ENCODE data around the gene CACNA1B. TPM values are rescaled to one million over a fixed set of nuclear protein-coding genes. Genes with fewer than 3 reads are reported as not detected.

Gene CACNA1B
- total RNA-seq, 6 donors from 2014 or later: 0.03 to 0.15 (median 0.03) TPM; not detected in 3

DNA sequence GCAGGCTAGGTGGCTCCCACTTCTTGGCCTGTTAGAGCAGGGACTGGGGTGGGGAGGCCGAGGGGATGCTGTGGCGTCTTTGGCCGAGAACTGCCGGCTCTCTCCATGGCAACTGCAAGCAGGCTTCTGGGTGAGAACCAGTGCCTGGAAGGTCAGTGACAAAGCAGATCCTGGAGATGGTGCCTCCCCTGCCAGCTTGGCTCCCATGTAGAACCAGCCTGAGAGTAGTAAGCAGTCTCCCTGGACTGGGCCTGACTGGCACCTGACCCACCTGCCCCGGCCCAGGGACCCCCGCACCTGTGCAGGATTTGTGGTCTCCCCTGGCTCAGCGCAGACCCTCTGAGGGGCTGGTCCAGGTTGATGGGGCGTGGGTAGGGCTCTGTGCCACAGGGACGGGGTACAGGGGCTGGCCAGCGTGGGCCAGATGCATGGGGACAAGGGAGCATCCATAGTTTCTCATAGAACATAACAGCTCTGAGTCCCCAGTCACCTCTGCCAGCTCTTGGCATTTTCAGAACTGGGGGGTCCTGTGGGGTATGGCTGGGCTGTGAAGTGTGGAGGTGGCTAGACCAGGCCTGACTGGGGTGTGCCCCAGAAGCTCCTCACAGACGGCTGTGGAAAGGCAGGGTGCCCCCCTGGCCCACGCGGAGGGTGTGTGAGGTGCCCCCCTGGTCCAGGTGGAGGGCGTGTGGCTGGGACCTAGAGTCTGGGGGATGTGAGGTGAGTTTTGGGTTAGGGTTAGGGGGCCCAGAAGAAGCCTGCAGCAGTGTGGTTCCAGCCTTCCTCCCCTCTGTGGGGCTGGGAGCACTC is 22.2 kb downstream of the CACNA1B start:
- TF ChIP-seq, protein P1, sequence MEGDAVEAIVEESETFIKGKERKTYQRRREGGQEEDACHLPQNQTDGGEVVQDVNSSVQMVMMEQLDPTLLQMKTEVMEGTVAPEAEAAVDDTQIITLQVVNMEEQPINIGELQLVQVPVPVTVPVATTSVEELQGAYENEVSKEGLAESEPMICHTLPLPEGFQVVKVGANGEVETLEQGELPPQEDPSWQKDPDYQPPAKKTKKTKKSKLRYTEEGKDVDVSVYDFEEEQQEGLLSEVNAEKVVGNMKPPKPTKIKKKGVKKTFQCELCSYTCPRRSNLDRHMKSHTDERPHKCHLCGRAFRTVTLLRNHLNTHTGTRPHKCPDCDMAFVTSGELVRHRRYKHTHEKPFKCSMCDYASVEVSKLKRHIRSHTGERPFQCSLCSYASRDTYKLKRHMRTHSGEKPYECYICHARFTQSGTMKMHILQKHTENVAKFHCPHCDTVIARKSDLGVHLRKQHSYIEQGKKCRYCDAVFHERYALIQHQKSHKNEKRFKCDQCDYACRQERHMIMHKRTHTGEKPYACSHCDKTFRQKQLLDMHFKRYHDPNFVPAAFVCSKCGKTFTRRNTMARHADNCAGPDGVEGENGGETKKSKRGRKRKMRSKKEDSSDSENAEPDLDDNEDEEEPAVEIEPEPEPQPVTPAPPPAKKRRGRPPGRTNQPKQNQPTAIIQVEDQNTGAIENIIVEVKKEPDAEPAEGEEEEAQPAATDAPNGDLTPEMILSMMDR (IDR thresholded peaks at IDR 0.05): no peak
- TF ChIP-seq POLR2A (IDR thresholded peaks at IDR 0.05): no peak
- Histone ChIP-seq H3K4me3 (no peak overlapping the region), H3K27me3 (no peaks in the 10 kb centered on the region), H3K36me3 (no peaks in the 10 kb centered on the region), H3K27ac (no peak overlapping the region), H3K9me3 (no peaks in the 10 kb centered on the region), H3K4me1 (no peaks in the 10 kb centered on the region)
- ATAC-seq (ENCODE audit: low FRiP score in 2 of 2) (peak in 1 of 2 donors; percentile 54), DNase-seq (peak in 1 of 2 donors; percentile 59)
- WGBS, 2 donors: 79 to 89% methylated on average over 6 to 13 of the region's 14 CpGs

DNA sequence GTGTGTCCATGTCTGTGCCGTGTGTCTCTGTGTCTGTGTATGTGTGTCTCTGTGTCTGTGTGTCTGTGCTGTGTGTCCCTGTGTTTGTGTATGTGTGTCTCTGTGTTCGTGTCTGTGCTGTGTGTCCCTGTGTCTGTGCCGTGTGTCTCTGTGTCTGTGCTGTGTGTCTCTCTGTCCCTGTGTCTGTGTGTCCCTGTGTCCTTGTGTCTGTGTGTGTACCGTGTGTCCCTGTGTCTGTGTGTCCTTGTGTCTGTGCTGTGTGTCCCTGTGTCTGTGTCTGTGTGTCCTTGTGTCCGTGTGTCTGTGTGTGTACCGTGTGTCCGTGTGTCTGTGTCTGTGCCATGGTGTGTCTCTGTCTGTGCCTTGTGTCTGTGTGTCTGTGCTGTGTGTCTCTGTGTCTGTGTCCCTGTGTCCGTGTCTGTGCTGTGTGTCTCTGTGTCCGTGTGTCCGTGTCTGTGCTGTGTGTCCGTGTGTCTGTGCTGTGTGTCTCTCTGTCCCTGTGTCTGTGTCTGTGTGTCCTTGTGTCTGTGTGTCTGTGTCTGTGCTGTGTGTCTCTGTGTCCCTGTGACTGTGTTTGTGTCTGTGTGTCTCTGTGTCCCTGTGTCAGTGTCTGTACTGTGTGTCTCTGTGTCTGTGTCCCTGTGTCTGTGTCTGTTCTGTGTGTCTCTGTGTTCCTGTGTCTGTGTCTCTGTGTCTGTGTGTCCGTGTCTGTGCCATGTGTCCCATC is 23.2 kb downstream of the CACNA1B start:
- ATAC-seq (ENCODE audit: low FRiP score in 2 of 2): peak in 1 of 2 donors; percentile 49
- no peak overlapping the region for H3K4me3 ChIP-seq
- no peak for DNase-seq
- no peak overlapping the region for H3K27ac ChIP-seq
- H3K9me3 ChIP-seq: no peaks in the 10 kb centered on the region
- H3K4me1 ChIP-seq: no peaks in the 10 kb centered on the region
- H3K27me3 ChIP-seq: no peaks in the 10 kb centered on the region
- TF ChIP-seq EP300 (IDR thresholded peaks at IDR 0.05): no peak
- TF ChIP-seq, protein P1 (IDR thresholded peaks at IDR 0.05): no peak
- H3K36me3 ChIP-seq: no peaks in the 10 kb centered on the region
- 83 to 93% methylated on average over 12 of the region's 12 CpGs for WGBS, 2 donors

DNA sequence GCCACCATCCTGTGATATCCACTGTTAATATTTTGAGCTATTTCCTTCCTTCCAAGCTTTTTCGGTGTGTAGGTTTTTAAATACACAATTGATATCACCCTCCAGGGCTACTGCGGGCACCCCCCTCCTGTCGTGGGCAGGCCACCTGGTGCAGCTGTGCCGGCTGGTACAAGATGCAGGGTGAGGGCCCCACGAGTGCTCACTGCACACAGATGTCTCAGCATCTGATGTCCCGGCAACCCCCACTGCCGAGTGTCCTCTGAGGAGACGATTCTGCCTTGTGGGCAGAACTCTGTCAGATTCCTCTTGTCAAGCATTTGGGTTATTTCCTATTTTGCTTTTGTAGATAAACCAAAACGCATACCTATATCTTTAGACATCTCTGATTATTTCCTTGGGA is 25.1 kb downstream of the CACNA1B start:
- H3K9me3 ChIP-seq: no peaks in the 10 kb centered on the region
- no peaks in the 10 kb centered on the region for H3K36me3 ChIP-seq
- H3K27me3 ChIP-seq: no peaks in the 10 kb centered on the region
- DNase-seq (peak in 1 of 2 donors; percentile 45), ATAC-seq (ENCODE audit: low FRiP score in 2 of 2) (no peak)
- no peaks in the 10 kb centered on the region for H3K4me1 ChIP-seq
- WGBS, 2 donors: 69 to 72% methylated on average over 9 of the region's 9 CpGs
- no peak overlapping the region for H3K27ac ChIP-seq
- TF ChIP-seq EP300 (IDR thresholded peaks at IDR 0.05) (no peak), POLR2AphosphoS5 (IDR thresholded peaks at IDR 0.05) (no peak), POLR2A (IDR thresholded peaks at IDR 0.05) (no peak)
- TF ChIP-seq, protein P1 (IDR thresholded peaks at IDR 0.05): no peak
- no peak overlapping the region for H3K4me3 ChIP-seq

DNA sequence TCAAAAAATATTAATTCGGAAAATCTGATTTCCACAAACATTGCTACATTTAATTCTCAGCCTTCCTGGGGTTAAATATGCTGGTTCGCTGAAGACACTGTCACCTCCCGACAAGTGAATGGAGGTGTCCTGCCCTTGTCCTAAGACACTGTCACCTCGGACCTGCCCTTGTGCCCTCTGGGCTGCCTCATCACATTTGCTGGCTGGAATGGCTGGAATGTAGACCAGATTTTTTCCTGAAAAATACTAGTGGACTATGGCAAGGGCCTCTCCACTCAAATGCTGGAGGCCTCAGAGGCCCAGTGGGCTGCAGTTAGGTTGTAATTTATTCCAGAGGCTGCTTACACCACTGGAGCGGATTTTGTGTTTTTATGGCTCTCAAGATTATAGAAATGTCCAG is 28.2 kb downstream of the CACNA1B start:
- H3K36me3 ChIP-seq: no peaks in the 10 kb centered on the region
- H3K27me3 ChIP-seq: no peaks in the 10 kb centered on the region
- H3K4me3 ChIP-seq: no peak overlapping the region
- 60 to 69% methylated on average over 5 of the region's 5 CpGs for WGBS, 2 donors
- DNase-seq (no peak), ATAC-seq (ENCODE audit: low FRiP score in 2 of 2) (no peak)
- no peak for TF ChIP-seq POLR2A (IDR thresholded peaks at IDR 0.05)
- TF ChIP-seq POLR2AphosphoS5 (IDR thresholded peaks at IDR 0.05): no peak
- TF ChIP-seq EP300 (IDR thresholded peaks at IDR 0.05): no peak
- TF ChIP-seq, protein P1 (IDR thresholded peaks at IDR 0.05): no peak
- H3K4me1 ChIP-seq: no peaks in the 10 kb centered on the region
- H3K27ac ChIP-seq: no peak overlapping the region
- H3K9me3 ChIP-seq: no peaks in the 10 kb centered on the region

Data from upper lobe of left lung (tissue), 6 donors.